Tibial artery (tissue), 4 donors: Measurements from ENCODE around the gene AMHR2.

ENCODE experiments used
- DNase-seq, 2 donors: peaks; one replicate each; pipeline ENCODE4 v3.0.0-alpha.2; 2019
- H3K27ac ChIP-seq, 2 donors: fragments of 200-600 bp; sonication (generic) in 1 of 2; 1 replicate in 1 of 2; 2 replicates in 1 of 2; pipeline ENCODE4 v1.5.1; 2018 to 2019; ENCODE audit warnings: mild to moderate bottlenecking in 1 of 2
- H3K27me3 ChIP-seq, 2 donors: fragments of 200-600 bp; sonication (generic) in 1 of 2; one replicate each; pipeline versions ENCODE4 v1.5.1 to v1.6.0; 2016 to 2019
- H3K36me3 ChIP-seq, 3 donors: fragments of 200-600 bp; sonication (generic) in 2 of 3; one replicate each; pipeline ENCODE4 v1.5.1; 2016 to 2019; ENCODE audit warnings: mild to moderate bottlenecking in 2 of 3
- H3K4me1 ChIP-seq, 4 donors: fragments of 200-600 bp; sonication (generic) in 2 of 4; 1 replicate in 3 of 4; 2 replicates in 1 of 4; pipeline ENCODE4 v1.5.1; 2016 to 2019
- H3K4me3 ChIP-seq, 2 donors: fragments of 200-600 bp; sonication (generic) in 1 of 2; 1 replicate in 1 of 2; 2 replicates in 1 of 2; pipeline ENCODE4 v1.5.1; 2018 to 2019; ENCODE audit warnings: mild to moderate bottlenecking in 2 of 2
- H3K9me3 ChIP-seq, 3 donors: fragments of 200-600 bp; sonication (generic) in 1 of 3; one replicate each; pipeline ENCODE4 v1.5.1; 2016 to 2019
- CTCF ChIP-seq, 2 experiments: fragments of 200-600 bp in 1 of 2; fragments of 450-650 bp in 1 of 2; IDR thresholded peaks; one replicate each; pipeline ENCODE4 v1.5.1; 2017 to 2019; ENCODE audit warnings: antibody characterized with exemption in 2 of 2, mild to moderate bottlenecking in 1 of 2, moderate library complexity in 1 of 2
- intact Hi-C: fragments of 100-400 bp; cut with DNase I; formaldehyde crosslinking; loops from one replicate; pipeline ENCODE4 v1.15.0; 2023; ENCODE audit warnings: low total_unique reads

The AMHR2 gene

GRCh38 chr12:53463802-53464560 is 40.3 kb downstream of the AMHR2 start:
- intact Hi-C loops = loop anchor here (10.0 kb wide), 1 partner anchor 871 kb away; no protein-coding TSS in a partner anchor
- peaks cover 0 to 13% (median 2%) of the 10 kb centered on the region in 4 donors for H3K4me1 ChIP-seq

GRCh38 chr12:53464685-53465418 is 41.2 kb downstream of the AMHR2 start:
- no peak overlapping the region for H3K27ac ChIP-seq
- H3K4me3 ChIP-seq = no peak overlapping the region
- no peaks in the 10 kb centered on the region for H3K9me3 ChIP-seq
- TF ChIP-seq CTCF (IDR thresholded peaks at IDR 0.05) = no peak
- intact Hi-C loops = loop anchor here (10.0 kb wide), 1 partner anchor 870 kb away; no protein-coding TSS in a partner anchor
- DNase-seq = no peak
- no peaks in the 10 kb centered on the region for H3K27me3 ChIP-seq
- H3K36me3 ChIP-seq = peaks cover 100% of the 10 kb centered on the region in 3 donors
- H3K4me1 ChIP-seq = peaks cover 0 to 13% (median 2%) of the 10 kb centered on the region in 4 donors

More at GRCh38 chr12:53463802-53464560, 40.3 kb downstream of the AMHR2 start:
- Histone ChIP-seq H3K27me3 (no peaks in the 10 kb centered on the region), H3K36me3 (peaks cover 99 to 100% (median 100%) of the 10 kb centered on the region in 3 donors), H3K9me3 (no peaks in the 10 kb centered on the region), H3K4me3 (no peak overlapping the region), H3K27ac (no peak overlapping the region)
- DNase-seq = no peak
- TF ChIP-seq CTCF (IDR thresholded peaks at IDR 0.05) = no peak

GRCh38 chr12:53465679-53466078 is 42.0 kb downstream of the AMHR2 start:
- no peak for DNase-seq
- Histone ChIP-seq H3K36me3 (peaks cover 100% of the 10 kb centered on the region in 3 donors), H3K4me3 (no peak overlapping the region), H3K27ac (no peak overlapping the region), H3K4me1 (peaks cover 0 to 11% (median 2%) of the 10 kb centered on the region in 4 donors), H3K9me3 (no peaks in the 10 kb centered on the region), H3K27me3 (no peaks in the 10 kb centered on the region)
- no peak for TF ChIP-seq CTCF (IDR thresholded peaks at IDR 0.05)
- intact Hi-C loops = loop anchor here (10.0 kb wide), 1 partner anchor 869 kb away; no protein-coding TSS in a partner anchor

GRCh38 chr12:53466640-53467039 is 43.0 kb downstream of the AMHR2 start:
- no peak for TF ChIP-seq CTCF (IDR thresholded peaks at IDR 0.05)
- intact Hi-C loops = loop anchor here (10.0 kb wide), 1 partner anchor 868 kb away; no protein-coding TSS in a partner anchor
- Histone ChIP-seq H3K27ac (no peak overlapping the region), H3K4me1 (peaks cover 0 to 10% (median 0%) of the 10 kb centered on the region in 4 donors), H3K4me3 (no peak overlapping the region), H3K9me3 (no peaks in the 10 kb centered on the region), H3K36me3 (peaks cover 100% of the 10 kb centered on the region in 3 donors), H3K27me3 (no peaks in the 10 kb centered on the region)
- DNase-seq = no peak

GRCh38 chr12:53467082-53467481 is 43.4 kb downstream of the AMHR2 start:
- H3K36me3 ChIP-seq = peaks cover 100% of the 10 kb centered on the region in 3 donors
- intact Hi-C loops = loop anchor here (10.0 kb wide), 1 partner anchor 868 kb away; no protein-coding TSS in a partner anchor
- TF ChIP-seq CTCF (IDR thresholded peaks at IDR 0.05) = no peak
- H3K27me3 ChIP-seq = no peaks in the 10 kb centered on the region
- DNase-seq = no peak
- H3K4me1 ChIP-seq = peaks cover 0 to 14% (median 0%) of the 10 kb centered on the region in 4 donors
- H3K9me3 ChIP-seq = no peaks in the 10 kb centered on the region
- no peak overlapping the region for H3K27ac ChIP-seq
- no peak overlapping the region for H3K4me3 ChIP-seq
